Right lobe of liver (tissue), 4 donors: Measurements from ENCODE around the gene RGL2.

Source experiments
- POLR2A ChIP-seq: fragments of 450-650 bp; IDR thresholded peaks from one replicate; pipeline ENCODE4 v1.6.1; 2017; ENCODE audit warnings: antibody characterized with exemption, mild to moderate bottlenecking
- TF ChIP-seq, protein P1 (sequence below), 4 donors: fragments of 200-600 bp in 3 of 4; fragments of 450-650 bp in 1 of 4; IDR thresholded peaks; one replicate each; pipeline versions ENCODE4 v1.5.1 to v1.8.0; 2016 to 2022; ENCODE audit warnings: antibody characterized with exemption in 4 of 4, mild to moderate bottlenecking in 2 of 4
- donor health status: DM: no; HTN: no; CAD: no.
- donor health status: DM: no; HTN: no; CAD: no.
- donor health status: DM: no; HTN: yes; CAD: no.

DNA sequence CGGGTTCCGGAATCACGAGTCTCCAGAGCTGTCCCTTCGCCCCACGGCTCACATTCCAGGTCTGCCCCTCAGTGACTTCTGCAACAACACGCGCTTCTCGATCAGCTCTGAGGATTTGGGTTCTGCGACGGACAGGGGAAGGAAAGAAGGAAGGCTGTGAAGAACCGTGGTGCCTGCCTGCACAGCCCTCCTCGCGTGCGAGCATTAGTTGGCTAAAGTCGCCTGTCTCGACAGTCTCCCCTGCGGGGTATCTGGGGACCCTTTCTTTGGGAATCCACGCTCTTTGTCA lies 50.2 kb downstream of the RGL2 start:
- TF ChIP-seq, protein P1, sequence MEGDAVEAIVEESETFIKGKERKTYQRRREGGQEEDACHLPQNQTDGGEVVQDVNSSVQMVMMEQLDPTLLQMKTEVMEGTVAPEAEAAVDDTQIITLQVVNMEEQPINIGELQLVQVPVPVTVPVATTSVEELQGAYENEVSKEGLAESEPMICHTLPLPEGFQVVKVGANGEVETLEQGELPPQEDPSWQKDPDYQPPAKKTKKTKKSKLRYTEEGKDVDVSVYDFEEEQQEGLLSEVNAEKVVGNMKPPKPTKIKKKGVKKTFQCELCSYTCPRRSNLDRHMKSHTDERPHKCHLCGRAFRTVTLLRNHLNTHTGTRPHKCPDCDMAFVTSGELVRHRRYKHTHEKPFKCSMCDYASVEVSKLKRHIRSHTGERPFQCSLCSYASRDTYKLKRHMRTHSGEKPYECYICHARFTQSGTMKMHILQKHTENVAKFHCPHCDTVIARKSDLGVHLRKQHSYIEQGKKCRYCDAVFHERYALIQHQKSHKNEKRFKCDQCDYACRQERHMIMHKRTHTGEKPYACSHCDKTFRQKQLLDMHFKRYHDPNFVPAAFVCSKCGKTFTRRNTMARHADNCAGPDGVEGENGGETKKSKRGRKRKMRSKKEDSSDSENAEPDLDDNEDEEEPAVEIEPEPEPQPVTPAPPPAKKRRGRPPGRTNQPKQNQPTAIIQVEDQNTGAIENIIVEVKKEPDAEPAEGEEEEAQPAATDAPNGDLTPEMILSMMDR (IDR thresholded peaks at IDR 0.05), result no peak
- no peak for TF ChIP-seq POLR2A
